C4-2B (cell line): ENCODE data around the gene BIRC2.

Source experiments
- CTCF ChIP-seq: fragments of 450-650 bp; conservative IDR thresholded peaks from 2 replicates; pipeline ENCODE4 v1.5.1; 2017; ENCODE audit warnings: mild to moderate bottlenecking
- ZFX ChIP-seq: fragments of 450-650 bp; IDR thresholded peaks from 2 replicates; pipeline ENCODE4 v1.6.1; 2017

GRCh38 chr11:102317768-102318103 lies 29.3 kb upstream of the BIRC2 start:
- TF ChIP-seq CTCF (no peak), ZFX (no peak)
